ENCODE results near the gene PRKD1.
A peak's percentile ranks its signal among the peaks of the same experiment; 100 is the strongest.

PRKD1 gene

DNA sequence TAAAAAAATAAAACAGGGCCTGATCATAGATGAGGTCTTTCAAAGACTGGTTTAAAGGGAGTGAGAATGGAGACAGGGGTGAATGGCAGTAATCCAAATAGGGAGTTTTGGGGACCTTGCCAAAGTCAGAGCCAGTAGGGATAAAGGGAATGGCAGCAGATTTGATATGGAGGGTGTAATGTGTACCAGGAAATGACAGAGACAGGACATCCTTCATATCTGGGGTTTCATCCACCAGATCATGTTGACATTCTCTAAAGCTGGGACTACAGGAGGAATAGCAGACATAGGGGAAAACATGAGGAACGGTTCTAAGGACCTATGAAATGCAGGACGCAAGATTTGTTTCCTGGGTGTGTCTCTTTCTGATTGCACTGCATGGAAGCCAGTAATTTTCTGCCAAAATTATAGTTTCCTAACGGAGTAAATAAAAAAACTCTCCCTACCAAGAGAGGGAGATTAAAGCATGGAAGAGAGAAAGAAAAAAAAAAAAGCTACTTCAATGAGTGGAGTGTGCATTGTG lies 169.9 kb downstream of the PRKD1 start:
- H3K27ac ChIP-seq (ENCODE audit: insufficient read depth in 1 of 2, low read depth in 1 of 2, low read length in 2 of 2, poor library complexity in 1 of 2, severe bottlenecking in 2 of 2) = no peak overlapping the region
- H3K27me3 ChIP-seq (replicated peaks in 2 of 5; ENCODE audit: control insufficient read depth in 4 of 5, insufficient read depth in 5 of 5, low read length in 4 of 5) = no peaks in the 10 kb centered on the region
- DNase-seq = peak in 1 of 3 donors; percentile 2
- POLR2A ChIA-PET = no interaction called here
- no peak overlapping the region for H3K4me3 ChIP-seq (ENCODE audit: control insufficient read depth in 1 of 7, extremely low read depth in 1 of 7, insufficient read depth in 4 of 7, low read depth in 2 of 7, low read length in 6 of 7)
- no CpG with 5 or more reads among the region's 3 CpGs for WGBS (ENCODE audit: insufficient coverage)
- CTCF ChIA-PET = interaction anchor here (1.6 kb wide), 1 partner anchor 12 kb away, joined by 3 read pairs; no protein-coding TSS in a partner anchor
- H3K36me3 ChIP-seq (ENCODE audit: control insufficient read depth in 4 of 4, insufficient read depth in 4 of 4, low read length in 3 of 4) = no peaks in the 10 kb centered on the region
- peaks cover 0 to 5% (median 0%) of the 10 kb centered on the region in 4 experiments for H3K4me1 ChIP-seq (ENCODE audit: control extremely low read depth in 1 of 4, control insufficient read depth in 4 of 4, insufficient read depth in 4 of 4, low read length in 3 of 4)
- no peaks in the 10 kb centered on the region for H3K9me3 ChIP-seq (ENCODE audit: control extremely low read depth in 1 of 5, control insufficient read depth in 4 of 5, insufficient read depth in 2 of 5, low read depth in 1 of 5, low read length in 4 of 5)

DNA sequence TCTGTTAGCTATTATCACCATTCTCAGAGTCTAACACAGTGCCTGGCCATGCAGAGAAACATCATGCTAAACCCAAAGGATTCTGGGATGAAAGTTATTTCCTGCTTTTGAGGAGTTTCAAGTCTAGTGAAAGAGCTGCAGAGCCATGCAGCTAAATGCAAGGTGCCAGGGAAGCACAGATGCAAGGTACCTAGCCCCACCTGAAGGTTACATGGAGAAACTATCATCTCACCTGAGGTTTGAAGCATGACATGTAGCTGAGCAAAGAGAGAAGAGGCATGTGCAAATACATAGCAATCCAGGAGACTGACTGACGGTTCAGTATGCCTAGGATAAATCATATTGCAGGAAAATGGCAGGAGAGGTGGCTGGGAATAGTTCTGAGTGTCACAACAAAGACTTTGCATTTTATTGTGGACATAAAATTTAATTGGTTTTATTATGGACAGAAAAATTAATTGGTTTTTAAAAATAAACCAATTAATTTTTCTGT lies 170.4 kb downstream of the PRKD1 start:
- POLR2A ChIA-PET = no interaction called here
- 100% methylated on average over 1 of the region's 1 CpG for WGBS (ENCODE audit: insufficient coverage)
- H3K4me3 ChIP-seq (ENCODE audit: control insufficient read depth in 1 of 7, extremely low read depth in 1 of 7, insufficient read depth in 4 of 7, low read depth in 2 of 7, low read length in 6 of 7) = no peak overlapping the region
- peaks cover 0 to under 1% (median 0%) of the 10 kb centered on the region in 5 experiments for H3K27me3 ChIP-seq (replicated peaks in 2 of 5; ENCODE audit: control insufficient read depth in 4 of 5, insufficient read depth in 5 of 5, low read length in 4 of 5)
- no peaks in the 10 kb centered on the region for H3K36me3 ChIP-seq (ENCODE audit: control insufficient read depth in 4 of 4, insufficient read depth in 4 of 4, low read length in 3 of 4)
- CTCF ChIA-PET = interaction anchor here (1.6 kb wide), 1 partner anchor 11 kb away, joined by 3 read pairs; no protein-coding TSS in a partner anchor
- no peak overlapping the region for H3K27ac ChIP-seq (ENCODE audit: insufficient read depth in 1 of 2, low read depth in 1 of 2, low read length in 2 of 2, poor library complexity in 1 of 2, severe bottlenecking in 2 of 2)
- H3K9me3 ChIP-seq (ENCODE audit: control extremely low read depth in 1 of 5, control insufficient read depth in 4 of 5, insufficient read depth in 2 of 5, low read depth in 1 of 5, low read length in 4 of 5) = no peaks in the 10 kb centered on the region
- DNase-seq = no peak
- H3K4me1 ChIP-seq (ENCODE audit: control extremely low read depth in 1 of 4, control insufficient read depth in 4 of 4, insufficient read depth in 4 of 4, low read length in 3 of 4) = peaks cover 0 to 5% (median 0%) of the 10 kb centered on the region in 4 experiments

DNA sequence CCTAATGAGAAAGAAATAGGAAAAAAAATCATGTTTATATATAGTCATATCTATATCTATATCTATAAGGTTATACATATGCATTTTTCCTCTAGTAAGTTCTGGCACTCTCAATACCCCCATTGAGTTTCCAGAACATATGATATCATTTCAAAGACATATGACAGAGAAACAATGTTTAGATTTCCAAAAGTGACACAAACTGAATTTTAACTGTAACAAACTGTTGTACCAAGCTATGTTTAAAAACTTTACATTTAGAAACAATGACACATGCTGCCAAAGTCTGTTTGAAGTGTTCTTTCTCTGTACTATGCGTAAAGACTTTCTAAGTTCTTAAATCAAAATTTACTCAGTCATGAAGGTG lies 171.6 kb downstream of the PRKD1 start:
- no peaks in the 10 kb centered on the region for H3K36me3 ChIP-seq (ENCODE audit: control insufficient read depth in 4 of 4, insufficient read depth in 4 of 4, low read length in 3 of 4)
- H3K4me3 ChIP-seq (ENCODE audit: control insufficient read depth in 1 of 7, extremely low read depth in 1 of 7, insufficient read depth in 4 of 7, low read depth in 2 of 7, low read length in 6 of 7) = no peak overlapping the region
- WGBS (ENCODE audit: insufficient coverage) = no CpG with 5 or more reads among the region's 1 CpG
- no peak for DNase-seq
- no peaks in the 10 kb centered on the region for H3K9me3 ChIP-seq (ENCODE audit: control extremely low read depth in 1 of 5, control insufficient read depth in 4 of 5, insufficient read depth in 2 of 5, low read depth in 1 of 5, low read length in 4 of 5)
- peaks cover 0 to 5% (median 0%) of the 10 kb centered on the region in 4 experiments for H3K4me1 ChIP-seq (ENCODE audit: control extremely low read depth in 1 of 4, control insufficient read depth in 4 of 4, insufficient read depth in 4 of 4, low read length in 3 of 4)
- CTCF ChIA-PET = interaction anchor here (0.6 to 1.6 kb wide), 2 partner anchors 10 to 12 kb away, joined by 3 read pairs; no protein-coding TSS in a partner anchor
- H3K27ac ChIP-seq (ENCODE audit: insufficient read depth in 1 of 2, low read depth in 1 of 2, low read length in 2 of 2, poor library complexity in 1 of 2, severe bottlenecking in 2 of 2) = no peak overlapping the region
- peaks cover 0 to 2% (median 0%) of the 10 kb centered on the region in 5 experiments for H3K27me3 ChIP-seq (replicated peaks in 2 of 5; ENCODE audit: control insufficient read depth in 4 of 5, insufficient read depth in 5 of 5, low read length in 4 of 5)
- POLR2A ChIA-PET = no interaction called here

DNA sequence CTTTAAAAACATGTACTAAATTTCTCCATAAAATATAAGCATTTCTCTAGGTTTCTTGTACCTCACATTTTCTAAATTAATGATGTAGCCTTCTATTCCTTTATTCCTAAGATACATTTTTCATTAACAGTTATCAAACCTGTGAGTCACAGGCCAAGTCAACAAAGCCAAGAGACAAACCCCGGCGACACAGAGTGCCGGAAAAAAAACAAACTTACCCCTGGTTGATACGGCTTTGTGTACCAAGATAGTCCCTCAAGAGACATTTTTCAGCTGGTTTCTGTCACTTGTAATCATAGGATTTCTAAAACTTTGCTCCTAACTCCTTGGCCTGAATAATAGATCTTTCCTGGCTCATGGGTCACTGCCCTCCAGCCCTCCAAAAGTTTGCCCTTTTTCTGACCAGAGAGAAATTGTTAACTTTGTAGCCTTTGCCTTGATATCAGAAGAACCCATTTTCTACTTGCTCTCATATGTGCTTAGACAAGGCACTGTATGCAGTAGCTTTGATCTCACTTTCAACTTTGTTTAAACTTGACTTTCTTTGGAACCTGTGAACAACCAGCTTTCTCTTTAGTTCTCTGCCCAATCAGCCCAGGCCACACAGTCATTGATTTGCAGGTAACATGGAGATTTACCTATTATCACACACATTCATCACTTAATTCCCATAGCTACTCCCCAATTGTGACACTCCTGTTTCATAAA lies 172.2 kb downstream of the PRKD1 start:
- Histone ChIP-seq H3K4me1 (ENCODE audit: control extremely low read depth in 1 of 4, control insufficient read depth in 4 of 4, insufficient read depth in 4 of 4, low read length in 3 of 4) (peaks cover 0 to 5% (median 0%) of the 10 kb centered on the region in 4 experiments), H3K27ac (ENCODE audit: insufficient read depth in 1 of 2, low read depth in 1 of 2, low read length in 2 of 2, poor library complexity in 1 of 2, severe bottlenecking in 2 of 2) (no peak overlapping the region), H3K4me3 (ENCODE audit: control insufficient read depth in 1 of 7, extremely low read depth in 1 of 7, insufficient read depth in 4 of 7, low read depth in 2 of 7, low read length in 6 of 7) (no peak overlapping the region), H3K27me3 (replicated peaks in 2 of 5; ENCODE audit: control insufficient read depth in 4 of 5, insufficient read depth in 5 of 5, low read length in 4 of 5) (peaks cover 0 to 2% (median 0%) of the 10 kb centered on the region in 5 experiments), H3K9me3 (ENCODE audit: control extremely low read depth in 1 of 5, control insufficient read depth in 4 of 5, insufficient read depth in 2 of 5, low read depth in 1 of 5, low read length in 4 of 5) (no peaks in the 10 kb centered on the region), H3K36me3 (ENCODE audit: control insufficient read depth in 4 of 4, insufficient read depth in 4 of 4, low read length in 3 of 4) (no peaks in the 10 kb centered on the region)
- no peak for DNase-seq
- CTCF ChIA-PET = interaction anchor here (0.6 kb wide), 1 partner anchor 13 kb away, joined by 3 read pairs; no protein-coding TSS in a partner anchor
- 84% methylated on average over 4 of the region's 4 CpGs for WGBS (ENCODE audit: insufficient coverage)
- POLR2A ChIA-PET = no interaction called here

DNA sequence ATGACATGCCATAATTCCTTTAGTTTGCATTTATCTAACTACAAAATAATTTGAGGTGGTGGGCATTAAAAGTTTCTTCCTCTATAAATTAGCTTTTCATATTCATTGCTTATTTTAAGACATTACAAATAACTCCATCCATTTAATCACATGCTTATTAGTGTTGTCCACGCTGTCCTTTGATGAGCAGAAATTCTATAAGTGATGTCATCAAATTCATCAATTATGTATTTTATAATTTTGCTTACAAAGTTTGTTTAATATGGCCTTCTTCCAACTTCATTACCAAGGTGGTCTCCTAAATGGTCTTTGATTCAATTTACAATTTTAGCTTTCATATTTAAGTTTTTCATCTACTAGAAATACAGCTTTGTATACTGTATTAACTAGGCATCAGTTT lies 173.5 kb downstream of the PRKD1 start:
- no peak for DNase-seq
- Histone ChIP-seq H3K4me3 (ENCODE audit: control insufficient read depth in 1 of 7, extremely low read depth in 1 of 7, insufficient read depth in 4 of 7, low read depth in 2 of 7, low read length in 6 of 7) (no peak overlapping the region), H3K27me3 (replicated peaks in 2 of 5; ENCODE audit: control insufficient read depth in 4 of 5, insufficient read depth in 5 of 5, low read length in 4 of 5) (peaks cover 0 to 2% (median 0%) of the 10 kb centered on the region in 5 experiments), H3K9me3 (ENCODE audit: control extremely low read depth in 1 of 5, control insufficient read depth in 4 of 5, insufficient read depth in 2 of 5, low read depth in 1 of 5, low read length in 4 of 5) (no peaks in the 10 kb centered on the region), H3K36me3 (ENCODE audit: control insufficient read depth in 4 of 4, insufficient read depth in 4 of 4, low read length in 3 of 4) (no peaks in the 10 kb centered on the region), H3K4me1 (ENCODE audit: control extremely low read depth in 1 of 4, control insufficient read depth in 4 of 4, insufficient read depth in 4 of 4, low read length in 3 of 4) (peaks cover 0 to 5% (median 0%) of the 10 kb centered on the region in 4 experiments), H3K27ac (ENCODE audit: insufficient read depth in 1 of 2, low read depth in 1 of 2, low read length in 2 of 2, poor library complexity in 1 of 2, severe bottlenecking in 2 of 2) (no peak overlapping the region)
- no CpG with 5 or more reads among the region's 1 CpG for WGBS (ENCODE audit: insufficient coverage)
- ChIA-PET POLR2A (no interaction called here), CTCF (no interaction called here)

DNA sequence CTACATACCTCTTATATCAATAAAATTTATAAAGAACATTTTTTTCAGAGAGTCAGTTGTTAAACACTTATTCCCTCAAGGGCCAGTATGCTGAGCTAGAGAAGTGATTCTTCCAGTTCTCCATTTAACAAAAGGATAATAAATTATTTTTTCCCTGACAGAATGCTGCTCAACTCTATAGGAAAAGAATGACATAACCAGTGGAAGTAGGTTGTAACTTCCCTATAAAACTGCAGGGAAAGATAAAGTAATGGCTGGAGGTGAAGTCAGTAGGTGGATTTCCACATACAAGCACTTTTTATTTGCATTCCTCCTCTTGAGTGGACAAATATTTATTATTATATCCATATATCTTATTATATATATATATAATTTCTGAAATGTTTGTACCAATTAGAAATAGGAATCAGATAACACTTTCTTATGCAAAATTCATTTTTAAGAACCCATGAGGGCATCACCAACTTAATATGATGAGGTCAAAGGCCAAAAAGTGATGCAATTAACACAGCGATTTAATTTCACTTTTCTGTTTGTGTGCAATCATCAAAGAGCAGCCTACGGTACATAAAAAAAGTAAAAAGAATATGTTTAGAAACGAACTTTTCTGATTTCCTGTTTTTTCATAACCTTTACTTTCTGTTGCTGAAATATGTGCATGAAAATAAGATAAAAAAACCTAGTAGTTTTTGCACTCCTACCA lies 175.3 kb downstream of the PRKD1 start:
- H3K27me3 ChIP-seq (replicated peaks in 2 of 5; ENCODE audit: control insufficient read depth in 4 of 5, insufficient read depth in 5 of 5, low read length in 4 of 5) = peaks cover 0 to 2% (median 0%) of the 10 kb centered on the region in 5 experiments
- no peaks in the 10 kb centered on the region for H3K9me3 ChIP-seq (ENCODE audit: control extremely low read depth in 1 of 5, control insufficient read depth in 4 of 5, insufficient read depth in 2 of 5, low read depth in 1 of 5, low read length in 4 of 5)
- ChIA-PET CTCF (no interaction called here), POLR2A (no interaction called here)
- no peaks in the 10 kb centered on the region for H3K4me1 ChIP-seq (ENCODE audit: control extremely low read depth in 1 of 4, control insufficient read depth in 4 of 4, insufficient read depth in 4 of 4, low read length in 3 of 4)
- H3K27ac ChIP-seq (ENCODE audit: insufficient read depth in 1 of 2, low read depth in 1 of 2, low read length in 2 of 2, poor library complexity in 1 of 2, severe bottlenecking in 2 of 2) = no peak overlapping the region
- WGBS (ENCODE audit: insufficient coverage) = 87% methylated on average over 3 of the region's 3 CpGs
- H3K4me3 ChIP-seq (ENCODE audit: control insufficient read depth in 1 of 7, extremely low read depth in 1 of 7, insufficient read depth in 4 of 7, low read depth in 2 of 7, low read length in 6 of 7) = no peak overlapping the region
- no peaks in the 10 kb centered on the region for H3K36me3 ChIP-seq (ENCODE audit: control insufficient read depth in 4 of 4, insufficient read depth in 4 of 4, low read length in 3 of 4)
- no peak for DNase-seq

DNA sequence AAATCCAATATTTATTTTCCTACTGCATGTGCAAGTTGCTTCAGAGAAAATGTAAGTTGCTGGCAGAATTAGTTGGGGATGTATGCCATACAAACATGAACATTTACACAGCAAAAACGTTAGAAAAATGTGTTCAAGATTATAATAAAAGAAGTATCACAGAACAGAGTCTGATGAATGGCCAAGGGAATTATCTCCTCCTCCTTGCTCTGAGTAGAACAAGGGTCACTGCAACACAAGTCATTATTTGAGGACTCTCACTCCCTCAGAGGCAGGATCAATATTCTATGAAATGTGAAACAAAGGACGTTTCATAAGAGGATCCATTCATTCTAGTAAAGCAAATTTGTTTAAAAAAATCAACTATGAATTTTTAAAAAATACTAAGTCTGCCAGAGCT lies 177.8 kb downstream of the PRKD1 start:
- CTCF ChIA-PET = no interaction called here
- Histone ChIP-seq H3K27ac (ENCODE audit: insufficient read depth in 1 of 2, low read depth in 1 of 2, low read length in 2 of 2, poor library complexity in 1 of 2, severe bottlenecking in 2 of 2) (no peak overlapping the region), H3K4me1 (ENCODE audit: control extremely low read depth in 1 of 4, control insufficient read depth in 4 of 4, insufficient read depth in 4 of 4, low read length in 3 of 4) (no peaks in the 10 kb centered on the region), H3K27me3 (replicated peaks in 2 of 5; ENCODE audit: control insufficient read depth in 4 of 5, insufficient read depth in 5 of 5, low read length in 4 of 5) (peaks cover 0 to 2% (median 0%) of the 10 kb centered on the region in 5 experiments), H3K36me3 (ENCODE audit: control insufficient read depth in 4 of 4, insufficient read depth in 4 of 4, low read length in 3 of 4) (no peaks in the 10 kb centered on the region), H3K4me3 (ENCODE audit: control insufficient read depth in 1 of 7, extremely low read depth in 1 of 7, insufficient read depth in 4 of 7, low read depth in 2 of 7, low read length in 6 of 7) (no peak overlapping the region), H3K9me3 (ENCODE audit: control extremely low read depth in 1 of 5, control insufficient read depth in 4 of 5, insufficient read depth in 2 of 5, low read depth in 1 of 5, low read length in 4 of 5) (no peaks in the 10 kb centered on the region)
- DNase-seq = no peak
- no CpG with 5 or more reads among the region's 2 CpGs for WGBS (ENCODE audit: insufficient coverage)
- POLR2A ChIA-PET = no interaction called here

Data from common myeloid progenitor, CD34-positive (primary cell).